GM12878 (cell line): ENCODE data around the gene TFCP2L1. TPM values are rescaled to one million over a fixed set of nuclear protein-coding genes. Genes with fewer than 3 reads are reported as not detected.

Experiments used
- ATAC-seq: fragments of 200-7000 bp; cut with Tn5 transposase; 3 replicates; pipeline ENCODE4 v1.9.1; 2020; ENCODE audit warnings: mild to moderate bottlenecking, moderate library complexity
- BruUV-seq: library from RNA; stranded (reverse); fragments of 400-500 nt; replicated peaks from 2 replicates; lab custom pipeline; 2021; lab: Mats Ljungman, UMichigan
- CTCF ChIA-PET: fragments of 300-600 bp; sonication (Branson Sonifier 250); formaldehyde crosslinking; extraction: SDS; loops from one replicate; lab custom pipeline; 2021; ENCODE audit warnings: inconsistent platforms; lab: Yijun Ruan, JAX
- POLR2A ChIA-PET: fragments of 350-600 bp; formaldehyde crosslinking; extraction: SDS; loops from one replicate; lab custom pipeline; 2021; ENCODE audit warnings: inconsistent platforms; lab: Charles Lee
- RAD21 ChIA-PET: fragments of 300-600 bp; sonication (Branson Sonifier 250); formaldehyde crosslinking; loops from one replicate; lab custom pipeline; 2023; ENCODE audit warnings: antibody characterized with exemption; ENCODE audit not compliant: unreplicated experiment; lab: Charles Lee
- SMC1A ChIA-PET: fragments of 300-600 bp; sonication (Branson Sonifier 250); formaldehyde crosslinking; loops from one replicate; lab custom pipeline; 2023; ENCODE audit not compliant: unreplicated experiment, uncharacterized antibody; lab: Charles Lee
- DNase-seq: peaks from one replicate; pipeline ENCODE4 v3.0.0-alpha.2; 2011; ENCODE audit warnings: low read depth, low spot score
- FAIRE-seq: peaks from 3 replicates; lab custom pipeline; 2011; peaks lifted over from hg19 to GRCh38; lab: Jason Lieb, UNC
- H2AFZ ChIP-seq: 2 replicates; pipeline ENCODE4 v1.6.0; 2011; ENCODE audit warnings: low read depth, low read length, control low read depth; ENCODE audit not compliant: control insufficient read depth
- H3K27ac ChIP-seq: 2 replicates; pipeline ENCODE4 v1.5.1; 2011; ENCODE audit warnings: control low read depth; ENCODE audit not compliant: control insufficient read depth, insufficient read depth
- H3K27me3 ChIP-seq, 2 experiments: replicated peaks in 1 of 2; 2 replicates each; pipeline versions ENCODE4 v1.6.0 to v1.6.1; 2011; ENCODE audit warnings: low read length in 1 of 2; ENCODE audit not compliant: control insufficient read depth in 2 of 2, insufficient read depth in 2 of 2
- H3K36me3 ChIP-seq, 2 experiments: 2 replicates each; pipeline ENCODE4 v1.5.1; 2011; ENCODE audit warnings: low read length in 1 of 2; ENCODE audit not compliant: control insufficient read depth in 2 of 2, insufficient read depth in 2 of 2
- H3K4me1 ChIP-seq: 2 replicates; pipeline ENCODE4 v1.6.1; 2011; ENCODE audit warnings: mild to moderate bottlenecking, low read length, moderate library complexity, mixed read lengths; ENCODE audit not compliant: control insufficient read depth, insufficient read depth
- H3K4me2 ChIP-seq: 2 replicates; pipeline ENCODE4 v1.6.0; 2011; ENCODE audit warnings: control low read depth; ENCODE audit not compliant: control insufficient read depth, insufficient read depth
- H3K4me3 ChIP-seq: fragments of 200-600 bp; sonication (generic); 2 replicates; pipeline ENCODE4 v1.5.1; 2016
- H3K79me2 ChIP-seq: 2 replicates; pipeline ENCODE4 v1.6.0; 2011; ENCODE audit warnings: low read length; ENCODE audit not compliant: control insufficient read depth, insufficient read depth
- H3K9ac ChIP-seq: 2 replicates; pipeline ENCODE4 v1.8.0; 2011; ENCODE audit warnings: low read length, control low read depth, mixed read lengths; ENCODE audit not compliant: control insufficient read depth, insufficient read depth
- H3K9me3 ChIP-seq: replicated peaks from 3 replicates; pipeline ENCODE4 v1.5.1; 2011; ENCODE audit warnings: mild to moderate bottlenecking, low read length; ENCODE audit not compliant: control insufficient read depth, insufficient read depth
- H4K20me1 ChIP-seq: 2 replicates; pipeline ENCODE4 v1.6.0; 2011; ENCODE audit not compliant: control insufficient read depth, insufficient read depth
- ATF7 ChIP-seq: fragments of 450-650 bp; IDR thresholded peaks from 2 replicates; pipeline ENCODE4 v1.6.1; 2016; ENCODE audit warnings: low read depth, mild to moderate bottlenecking
- CBX5 ChIP-seq: sonication (generic); IDR thresholded peaks from 2 replicates; pipeline ENCODE4 v1.6.1; 2016; ENCODE audit warnings: low read depth, moderate library complexity, mild to moderate bottlenecking, inconsistent platforms
- FOS ChIP-seq: IDR thresholded peaks from 3 replicates; pipeline ENCODE4 v1.6.1; 2011; ENCODE audit warnings: borderline replicate concordance; ENCODE audit not compliant: insufficient read length; ENCODE audit errors: extremely low read depth
- IKZF1 ChIP-seq: fragments of 450-650 bp; conservative IDR thresholded peaks from 2 replicates; pipeline ENCODE4 v1.6.1; 2017; ENCODE audit warnings: antibody characterized with exemption, mild to moderate bottlenecking
- KLF5 ChIP-seq: fragments of 450-650 bp; IDR thresholded peaks from 2 replicates; pipeline ENCODE4 v1.6.1; 2014; ENCODE audit warnings: mild to moderate bottlenecking; ENCODE audit not compliant: partially characterized antibody
- MTA3 ChIP-seq: IDR thresholded peaks from 2 replicates; pipeline ENCODE4 v1.6.1; 2012; ENCODE audit warnings: low read length, inconsistent platforms, borderline replicate concordance
- RAD21 ChIP-seq: IDR thresholded peaks from 2 replicates; pipeline ENCODE4 v1.6.1; 2011; ENCODE audit warnings: mild to moderate bottlenecking, low read depth, low read length, moderate library complexity; ENCODE audit not compliant: insufficient read depth
- RB1 ChIP-seq: fragments of 450-650 bp; formaldehyde crosslinking; IDR thresholded peaks from 2 replicates; pipeline ENCODE4 v1.6.1; 2017; ENCODE audit warnings: mild to moderate bottlenecking, borderline replicate concordance
- RUNX3 ChIP-seq: IDR thresholded peaks from 2 replicates; pipeline ENCODE4 v1.6.1; 2012; ENCODE audit warnings: low read length, inconsistent platforms
- SMAD5 ChIP-seq: IDR thresholded peaks from 2 replicates; pipeline ENCODE4 v1.6.1; 2016; ENCODE audit warnings: antibody characterized with exemption, low read depth
- TCF7 ChIP-seq: IDR thresholded peaks from 2 replicates; pipeline ENCODE4 v1.6.1; 2014; ENCODE audit warnings: antibody characterized with exemption, borderline replicate concordance
- WGBS: methylation state at CpG from one replicate; pipeline ENCODE4 v1.1.6; 2016; ENCODE audit warnings: low lambda C conversion rate; ENCODE audit not compliant: insufficient replicate concordance, insufficient coverage; ENCODE audit errors: missing lambda C conversion rate; 5-methylcytosine and 5-hydroxymethylcytosine counted together
- in situ Hi-C: fragments of 300-500 bp; cut with MboI; formaldehyde crosslinking; loops from 9 replicates; pipeline ENCODE4 v1.14.3; 2018; ENCODE audit warnings: mixed read lengths
- intact Hi-C: fragments of 100-400 bp; cut with micrococcal nuclease; formaldehyde crosslinking; loops from one replicate; pipeline ENCODE4 v1.14.2; 2022; ENCODE audit not compliant: unreplicated experiment
- polyA plus RNA-seq, 11 experiments: library from polyadenylated mRNA; depleted of rRNA in 4 of 11; unstranded in 6 of 11; stranded (reverse) in 5 of 11; fragments of >200 nt; fragmentation: Nextera tagmentation in 4 of 11; fragmentation: Illumina TruSeq in 1 of 11; extraction: Ambion mirVana in 4 of 11; extraction: Trizol in 1 of 11; gene quantifications; 1 replicate in 1 of 11; 2 replicates in 10 of 11; pipeline versions ENCODE4 v1.2.1 to v1.2.3, GENCODE V29; 2011 to 2016; ENCODE audit warnings: inconsistent platforms in 2 of 11, missing spikeins in 2 of 11, low read depth in 1 of 11
- total RNA-seq, 4 experiments: library from RNA; depleted of rRNA in 3 of 4; stranded (reverse); fragments of >200 nt in 3 of 4; fragmentation: Illumina TruSeq in 1 of 4; extraction: Trizol in 1 of 4; gene quantifications; 2 replicates each; pipeline versions ENCODE4 v1.2.1 to v1.2.3, GENCODE V29; 2013 to 2021
- TF ChIP-seq, protein P1 (sequence below), 3 experiments: IDR thresholded peaks in 2 of 3; conservative IDR thresholded peaks in 1 of 3; 2 replicates each; pipeline ENCODE4 v1.5.1; 2011; ENCODE audit warnings: low read depth in 3 of 3, low read length in 3 of 3, mild to moderate bottlenecking in 3 of 3, control low read depth in 2 of 3, moderate library complexity in 2 of 3, inconsistent platforms in 1 of 3, mixed read lengths in 1 of 3; ENCODE audit not compliant: control insufficient read depth in 2 of 3, insufficient read depth in 1 of 3; ENCODE audit errors: extremely low read depth in 1 of 3
- TF ChIP-seq, protein P2 (sequence below): IDR thresholded peaks from 2 replicates; pipeline ENCODE4 v1.6.1; 2011; ENCODE audit warnings: mild to moderate bottlenecking, low read depth, low read length, moderate library complexity; ENCODE audit not compliant: insufficient replicate concordance
- TF ChIP-seq, protein P3 (sequence below): fragments of 450-650 bp; IDR thresholded peaks from 2 replicates; pipeline ENCODE4 v1.6.1; 2017; ENCODE audit warnings: antibody characterized with exemption, mild to moderate bottlenecking, moderate library complexity

The TFCP2L1 gene
- total and polyA plus RNA-seq, 10 of the 15 experiments (the other 5 are each of a cell fraction or from before 2014, with no cell fraction given), result 0.02 to 0.21 (median 0.09) TPM; not detected in 1

DNA sequence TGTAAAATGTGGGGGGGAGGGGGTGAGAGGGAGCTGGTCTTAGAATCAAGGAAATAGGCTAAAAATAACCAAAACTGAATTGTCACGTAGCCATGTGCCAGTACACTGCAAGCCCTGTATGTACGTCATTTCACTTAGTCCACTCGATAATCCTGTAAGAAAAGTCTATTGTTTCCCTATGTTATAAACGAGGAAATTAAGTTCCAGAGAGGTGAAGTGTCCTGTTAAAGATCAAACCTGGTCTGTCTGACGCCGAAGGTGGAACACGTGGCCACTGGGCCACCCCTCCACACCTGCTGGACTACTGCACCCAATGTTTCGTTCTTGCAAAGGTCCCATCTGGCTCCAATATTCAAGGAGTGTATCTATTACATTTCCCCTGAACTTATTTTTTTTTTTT, 29.6 kb downstream of the TFCP2L1 start (continued):
- TF ChIP-seq, protein P1, sequence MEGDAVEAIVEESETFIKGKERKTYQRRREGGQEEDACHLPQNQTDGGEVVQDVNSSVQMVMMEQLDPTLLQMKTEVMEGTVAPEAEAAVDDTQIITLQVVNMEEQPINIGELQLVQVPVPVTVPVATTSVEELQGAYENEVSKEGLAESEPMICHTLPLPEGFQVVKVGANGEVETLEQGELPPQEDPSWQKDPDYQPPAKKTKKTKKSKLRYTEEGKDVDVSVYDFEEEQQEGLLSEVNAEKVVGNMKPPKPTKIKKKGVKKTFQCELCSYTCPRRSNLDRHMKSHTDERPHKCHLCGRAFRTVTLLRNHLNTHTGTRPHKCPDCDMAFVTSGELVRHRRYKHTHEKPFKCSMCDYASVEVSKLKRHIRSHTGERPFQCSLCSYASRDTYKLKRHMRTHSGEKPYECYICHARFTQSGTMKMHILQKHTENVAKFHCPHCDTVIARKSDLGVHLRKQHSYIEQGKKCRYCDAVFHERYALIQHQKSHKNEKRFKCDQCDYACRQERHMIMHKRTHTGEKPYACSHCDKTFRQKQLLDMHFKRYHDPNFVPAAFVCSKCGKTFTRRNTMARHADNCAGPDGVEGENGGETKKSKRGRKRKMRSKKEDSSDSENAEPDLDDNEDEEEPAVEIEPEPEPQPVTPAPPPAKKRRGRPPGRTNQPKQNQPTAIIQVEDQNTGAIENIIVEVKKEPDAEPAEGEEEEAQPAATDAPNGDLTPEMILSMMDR (IDR thresholded peaks at IDR 0.05 in 2 of 3, conservative IDR thresholded peaks at IDR 0.05 in 1 of 3; ENCODE audit: control insufficient read depth in 2 of 3, extremely low read depth in 1 of 3, insufficient read depth in 1 of 3, low read depth in 3 of 3, low read length in 3 of 3), result no peak
- TF ChIP-seq RB1 (no peak), TCF7 (no peak), MTA3 (no peak)
- TF ChIP-seq, all 136 proteins: peak for 0

DNA sequence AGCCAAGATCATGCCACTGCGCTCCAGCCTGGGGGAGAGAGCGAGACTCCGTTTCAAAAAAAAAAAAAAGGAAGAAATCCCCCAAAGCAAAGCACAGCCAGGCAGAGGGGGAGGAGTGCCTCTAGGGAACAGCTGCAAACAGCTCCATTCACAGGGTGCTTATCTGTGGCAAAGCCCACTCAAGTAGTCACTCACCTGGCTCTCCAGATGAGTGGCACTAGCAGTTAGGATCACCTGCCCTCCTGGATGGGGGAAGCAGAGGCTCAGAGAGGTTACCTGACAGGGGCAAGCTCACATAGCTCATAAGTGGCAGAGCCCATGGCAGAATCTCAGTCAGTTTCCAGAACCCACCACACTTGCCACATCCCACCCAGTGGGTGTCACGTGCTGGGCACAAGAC, 30.3 kb downstream of the TFCP2L1 start:
- H3K4me3 ChIP-seq, result no peak overlapping the region
- ChIA-PET RAD21 (no interaction called here), POLR2A (no interaction called here), SMC1A (no interaction called here), CTCF (interaction anchor here (0.6 kb wide), 1 partner anchor 364 kb away, joined by 6 read pairs; no protein-coding TSS in a partner anchor)
- no peak overlapping the region for H3K27ac ChIP-seq
- DNase-seq, result no peak
- FAIRE-seq, result no peak
- no peak for ATAC-seq
- 0% methylated on average over 1 of the region's 4 CpGs for WGBS
- no peaks in the 10 kb centered on the region for H3K79me2 ChIP-seq
- no TSS peak for BruUV-seq
- in situ Hi-C loops, result no loop called here
- H2AFZ ChIP-seq, result no peak overlapping the region
- H4K20me1 ChIP-seq, result no peaks in the 10 kb centered on the region
- no peaks in the 10 kb centered on the region for H3K4me1 ChIP-seq
- intact Hi-C loops, result no loop called here
- H3K9me3 ChIP-seq, result no peaks in the 10 kb centered on the region
- H3K36me3 ChIP-seq, result no peaks in the 10 kb centered on the region
- H3K27me3 ChIP-seq, result no peaks in the 10 kb centered on the region; a peak in 1 of 4 replicates
- no peak overlapping the region for H3K9ac ChIP-seq
- no peak overlapping the region for H3K4me2 ChIP-seq
- no peak for TF ChIP-seq ATF7
- TF ChIP-seq RUNX3, result no peak
- TF ChIP-seq, protein P2, sequence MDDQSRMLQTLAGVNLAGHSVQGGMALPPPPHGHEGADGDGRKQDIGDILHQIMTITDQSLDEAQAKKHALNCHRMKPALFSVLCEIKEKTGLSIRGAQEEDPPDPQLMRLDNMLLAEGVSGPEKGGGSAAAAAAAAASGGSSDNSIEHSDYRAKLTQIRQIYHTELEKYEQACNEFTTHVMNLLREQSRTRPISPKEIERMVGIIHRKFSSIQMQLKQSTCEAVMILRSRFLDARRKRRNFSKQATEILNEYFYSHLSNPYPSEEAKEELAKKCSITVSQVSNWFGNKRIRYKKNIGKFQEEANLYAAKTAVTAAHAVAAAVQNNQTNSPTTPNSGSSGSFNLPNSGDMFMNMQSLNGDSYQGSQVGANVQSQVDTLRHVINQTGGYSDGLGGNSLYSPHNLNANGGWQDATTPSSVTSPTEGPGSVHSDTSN, result no peak
- no peak for TF ChIP-seq SMAD5
- TF ChIP-seq KLF5, result no peak
- no peak for TF ChIP-seq CBX5
- no peak for TF ChIP-seq IKZF1
- no peak for TF ChIP-seq RAD21
- TF ChIP-seq, protein P3, sequence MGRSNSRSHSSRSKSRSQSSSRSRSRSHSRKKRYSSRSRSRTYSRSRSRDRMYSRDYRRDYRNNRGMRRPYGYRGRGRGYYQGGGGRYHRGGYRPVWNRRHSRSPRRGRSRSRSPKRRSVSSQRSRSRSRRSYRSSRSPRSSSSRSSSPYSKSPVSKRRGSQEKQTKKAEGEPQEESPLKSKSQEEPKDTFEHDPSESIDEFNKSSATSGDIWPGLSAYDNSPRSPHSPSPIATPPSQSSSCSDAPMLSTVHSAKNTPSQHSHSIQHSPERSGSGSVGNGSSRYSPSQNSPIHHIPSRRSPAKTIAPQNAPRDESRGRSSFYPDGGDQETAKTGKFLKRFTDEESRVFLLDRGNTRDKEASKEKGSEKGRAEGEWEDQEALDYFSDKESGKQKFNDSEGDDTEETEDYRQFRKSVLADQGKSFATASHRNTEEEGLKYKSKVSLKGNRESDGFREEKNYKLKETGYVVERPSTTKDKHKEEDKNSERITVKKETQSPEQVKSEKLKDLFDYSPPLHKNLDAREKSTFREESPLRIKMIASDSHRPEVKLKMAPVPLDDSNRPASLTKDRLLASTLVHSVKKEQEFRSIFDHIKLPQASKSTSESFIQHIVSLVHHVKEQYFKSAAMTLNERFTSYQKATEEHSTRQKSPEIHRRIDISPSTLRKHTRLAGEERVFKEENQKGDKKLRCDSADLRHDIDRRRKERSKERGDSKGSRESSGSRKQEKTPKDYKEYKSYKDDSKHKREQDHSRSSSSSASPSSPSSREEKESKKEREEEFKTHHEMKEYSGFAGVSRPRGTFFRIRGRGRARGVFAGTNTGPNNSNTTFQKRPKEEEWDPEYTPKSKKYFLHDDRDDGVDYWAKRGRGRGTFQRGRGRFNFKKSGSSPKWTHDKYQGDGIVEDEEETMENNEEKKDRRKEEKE, result no peak
- TF ChIP-seq FOS, result no peak
